Neuron (in vitro differentiated cells): ENCODE data around the gene SUMO4.

Experiments used
- H2AFZ ChIP-seq: one replicate; pipeline ENCODE4 v1.6.1; 2013; ENCODE audit warnings: low read depth, mild to moderate bottlenecking, inconsistent platforms, low read length, moderate library complexity
- H3K27me3 ChIP-seq: one replicate; pipeline ENCODE4 v1.6.1; 2013; ENCODE audit warnings: low read length; ENCODE audit not compliant: insufficient read depth
- H3K36me3 ChIP-seq: one replicate; pipeline ENCODE4 v1.6.1; 2013; ENCODE audit warnings: low read length; ENCODE audit not compliant: insufficient read depth
- H3K4me1 ChIP-seq: one replicate; pipeline ENCODE4 v1.6.1; 2013; ENCODE audit warnings: low read length; ENCODE audit not compliant: insufficient read depth
- H3K4me3 ChIP-seq: 2 replicates; pipeline ENCODE4 v1.5.1; 2013; ENCODE audit warnings: mild to moderate bottlenecking, low read length, moderate library complexity
- H3K9me3 ChIP-seq: one replicate; pipeline ENCODE4 v1.6.1; 2013; ENCODE audit warnings: low read length

Gene SUMO4

GRCh38 chr6:149428606-149429005, 28.5 kb downstream of the SUMO4 start:
- Histone ChIP-seq H3K4me1 (peaks cover 8% of the 10 kb centered on the region), H2AFZ (no peak overlapping the region), H3K9me3 (no peaks in the 10 kb centered on the region), H3K27me3 (no peaks in the 10 kb centered on the region), H3K36me3 (no peaks in the 10 kb centered on the region), H3K4me3 (no peak overlapping the region)

DNA sequence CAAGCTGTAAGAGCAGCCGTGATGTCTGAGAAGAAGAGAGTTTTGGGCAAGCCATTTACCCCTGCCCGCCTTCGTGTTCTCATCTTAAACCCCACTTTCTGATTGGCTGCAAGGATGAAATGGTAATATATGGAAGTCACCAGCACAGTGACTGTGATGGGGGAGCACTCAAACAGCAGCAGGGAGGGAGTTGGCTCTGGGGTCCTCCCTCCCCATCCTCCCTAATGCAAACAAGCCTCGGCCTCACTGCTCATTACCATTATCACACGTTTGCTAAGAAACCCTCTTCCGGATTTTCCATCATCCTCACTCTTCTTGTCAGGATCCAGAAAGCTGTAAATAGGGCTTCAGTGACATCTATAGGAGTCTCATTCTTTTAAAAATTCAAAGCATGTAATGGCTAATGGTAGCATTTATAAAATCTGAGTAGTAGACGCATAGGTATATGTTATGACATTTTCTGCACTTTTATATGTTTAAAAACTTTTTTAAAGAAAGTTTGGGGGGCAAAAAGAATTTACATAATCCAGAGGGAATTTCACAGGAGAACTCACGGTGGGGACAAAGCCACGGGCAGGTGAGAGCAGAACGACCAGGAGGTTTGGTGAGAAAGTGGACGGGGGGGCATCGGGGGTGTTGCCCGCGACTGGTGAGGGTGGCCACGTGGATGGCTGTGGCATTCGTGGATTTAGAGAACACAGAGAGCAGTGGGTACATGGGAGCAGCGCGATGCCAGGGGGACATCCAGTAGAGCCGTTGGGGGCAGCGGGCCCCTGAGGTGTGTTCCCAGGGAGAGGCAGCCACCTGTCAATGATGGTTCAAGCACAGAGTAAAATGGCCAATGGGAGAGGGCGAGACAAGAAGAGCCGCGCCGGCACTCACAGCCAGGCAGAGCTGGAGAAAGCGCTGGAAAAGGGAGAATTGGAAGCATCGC, 29.6 kb downstream of the SUMO4 start:
- H3K4me1 ChIP-seq, result peaks cover 2% of the 10 kb centered on the region
- H3K36me3 ChIP-seq, result no peaks in the 10 kb centered on the region
- H3K27me3 ChIP-seq, result no peaks in the 10 kb centered on the region
- no peaks in the 10 kb centered on the region for H3K9me3 ChIP-seq
- H2AFZ ChIP-seq, result no peak overlapping the region
- no peak overlapping the region for H3K4me3 ChIP-seq

DNA sequence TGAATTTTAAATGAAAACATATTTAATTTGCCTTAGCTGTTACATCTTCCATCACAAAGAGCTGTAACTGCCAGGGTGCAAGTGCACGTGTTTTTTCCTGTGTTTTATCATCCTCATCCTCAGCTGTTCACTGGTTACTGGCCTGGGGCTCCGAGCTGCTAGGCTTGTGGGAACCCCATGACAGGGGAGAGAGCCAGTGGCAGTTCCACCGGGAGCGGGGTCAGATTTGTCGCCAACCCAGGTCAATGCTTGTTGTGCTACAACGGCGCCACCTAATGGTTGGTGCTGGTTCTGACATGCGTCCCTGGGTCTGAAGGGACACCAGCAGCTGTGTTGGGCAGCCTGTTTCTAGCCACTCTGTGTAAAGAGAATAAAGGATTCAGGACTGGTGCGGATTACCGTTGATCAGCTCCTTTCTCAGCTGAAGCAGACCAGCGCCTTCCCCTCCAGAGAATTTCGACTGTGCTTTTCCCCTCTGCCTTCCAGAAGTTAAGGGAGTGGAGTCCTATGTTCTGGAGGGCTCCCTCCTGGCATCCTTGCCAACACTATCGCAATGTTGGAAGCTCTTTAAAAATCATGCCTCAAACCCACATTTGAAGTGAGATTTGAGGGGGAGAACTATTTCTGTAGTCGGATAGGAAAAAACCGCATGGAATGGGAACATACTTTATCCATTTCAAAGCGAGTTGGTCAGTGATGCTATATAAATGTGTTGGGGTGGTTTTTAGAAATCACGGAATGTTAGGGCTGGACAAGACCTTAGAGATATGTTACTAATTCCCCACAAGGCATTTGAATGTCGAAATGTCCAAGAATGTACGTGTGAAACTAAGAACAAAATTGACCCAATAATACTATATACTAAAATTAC, 32.1 kb downstream of the SUMO4 start:
- Histone ChIP-seq H3K27me3 (no peaks in the 10 kb centered on the region), H3K36me3 (no peaks in the 10 kb centered on the region), H3K4me1 (peaks cover 2% of the 10 kb centered on the region), H2AFZ (no peak overlapping the region), H3K4me3 (no peak overlapping the region), H3K9me3 (no peaks in the 10 kb centered on the region)

DNA sequence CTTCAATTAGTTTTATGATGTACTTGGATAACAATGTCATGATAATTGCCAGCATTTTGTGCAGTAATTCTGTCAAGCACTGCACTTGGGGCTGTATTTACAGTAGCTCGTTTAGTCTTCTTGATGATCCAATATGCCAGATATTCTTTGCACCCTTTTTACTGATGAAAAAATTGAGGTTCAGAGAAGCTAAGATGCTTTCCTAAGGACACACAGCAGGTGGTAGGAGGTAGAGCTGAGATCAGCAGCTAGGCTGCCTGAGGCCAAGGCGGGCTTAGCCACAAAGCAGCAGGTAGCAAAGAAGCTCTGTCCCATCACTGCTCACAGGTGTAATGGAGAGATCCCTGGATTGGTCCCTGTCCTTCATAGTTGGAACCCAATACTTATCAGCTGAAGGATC, 33.3 kb downstream of the SUMO4 start:
- H2AFZ ChIP-seq, result no peak overlapping the region
- H3K9me3 ChIP-seq, result no peaks in the 10 kb centered on the region
- H3K4me1 ChIP-seq, result peaks cover 2% of the 10 kb centered on the region
- H3K27me3 ChIP-seq, result no peaks in the 10 kb centered on the region
- H3K4me3 ChIP-seq, result no peak overlapping the region
- no peaks in the 10 kb centered on the region for H3K36me3 ChIP-seq

DNA sequence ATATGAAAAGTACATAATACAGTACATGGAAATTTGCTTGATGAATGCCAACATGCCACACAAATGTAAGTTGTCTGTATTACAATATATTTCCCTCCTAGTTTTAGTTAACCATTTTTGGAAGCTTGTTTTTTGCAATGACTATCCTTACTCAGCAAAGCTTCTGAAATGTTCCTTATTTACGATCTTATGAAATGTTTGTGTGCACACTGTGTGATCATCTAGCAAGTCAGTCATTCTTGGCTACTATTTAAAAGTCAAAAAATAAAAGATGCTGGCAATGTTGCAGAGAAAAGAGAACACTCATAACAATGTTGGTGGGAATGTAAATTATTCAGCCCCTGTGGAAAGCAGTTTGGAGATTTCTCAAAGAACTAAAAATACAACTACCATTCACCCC, 33.8 kb downstream of the SUMO4 start:
- H3K4me1 ChIP-seq, result peaks cover 2% of the 10 kb centered on the region
- H3K4me3 ChIP-seq, result no peak overlapping the region
- H2AFZ ChIP-seq, result no peak overlapping the region
- H3K36me3 ChIP-seq, result no peaks in the 10 kb centered on the region
- H3K9me3 ChIP-seq, result no peaks in the 10 kb centered on the region
- H3K27me3 ChIP-seq, result no peaks in the 10 kb centered on the region

- peaks cover 2% of the 10 kb centered on the region for H3K4me1 ChIP-seq
- no peak overlapping the region for H2AFZ ChIP-seq
These were observed 36.0 kb downstream of the SUMO4 start for GRCh38 chr6:149435919-149436586.

GRCh38 chr6:149436647-149437046, 36.6 kb downstream of the SUMO4 start:
- H3K4me1 ChIP-seq, result peaks cover 2% of the 10 kb centered on the region
- no peaks in the 10 kb centered on the region for H3K36me3 ChIP-seq
- no peak overlapping the region for H3K4me3 ChIP-seq
- H3K27me3 ChIP-seq, result no peaks in the 10 kb centered on the region
- no peaks in the 10 kb centered on the region for H3K9me3 ChIP-seq
- no peak overlapping the region for H2AFZ ChIP-seq

More at GRCh38 chr6:149435919-149436586, 36.0 kb downstream of the SUMO4 start:
- Histone ChIP-seq H3K4me3 (no peak overlapping the region), H3K9me3 (no peaks in the 10 kb centered on the region), H3K27me3 (no peaks in the 10 kb centered on the region), H3K36me3 (no peaks in the 10 kb centered on the region)

DNA sequence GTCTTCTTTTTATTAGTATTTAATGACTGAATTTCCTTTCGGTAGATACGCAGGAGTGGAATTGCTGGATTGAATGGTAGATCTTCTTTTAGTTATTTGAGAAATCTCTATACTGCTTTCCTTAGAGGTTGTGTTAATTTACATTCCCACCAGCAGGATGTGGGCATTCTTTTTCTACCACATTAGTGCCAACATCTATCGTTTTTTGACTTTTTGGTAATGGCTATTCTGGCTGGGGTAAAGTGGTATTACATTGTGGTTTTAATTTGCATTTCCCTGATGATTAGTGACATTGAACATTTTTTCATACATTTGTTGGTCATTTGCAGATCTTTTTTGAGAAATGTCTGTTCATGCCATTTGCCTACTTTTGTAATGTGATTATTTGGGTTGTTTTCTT, 37.1 kb downstream of the SUMO4 start:
- Histone ChIP-seq H3K27me3 (no peaks in the 10 kb centered on the region), H3K36me3 (no peaks in the 10 kb centered on the region), H3K4me1 (no peaks in the 10 kb centered on the region), H3K4me3 (no peak overlapping the region), H2AFZ (no peak overlapping the region), H3K9me3 (no peaks in the 10 kb centered on the region)

DNA sequence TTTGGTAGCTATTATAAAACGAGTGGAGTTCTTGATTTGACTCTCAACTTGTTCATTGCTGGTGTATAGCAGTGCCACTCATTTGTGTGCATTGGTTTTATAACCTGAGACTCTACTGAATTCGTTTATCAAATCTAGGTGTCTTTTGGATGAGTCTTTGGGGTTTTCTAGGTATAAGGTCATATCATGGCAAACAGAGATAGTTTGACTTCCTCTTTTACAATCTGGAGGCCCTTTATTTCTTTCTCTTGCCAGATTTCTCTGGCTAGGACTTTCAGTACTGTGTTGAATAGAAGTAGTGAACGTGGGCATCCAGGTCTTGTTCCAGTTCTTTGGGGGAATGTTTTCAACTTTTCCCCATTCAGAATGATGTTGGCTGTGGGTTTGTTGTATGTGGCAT, 38.8 kb downstream of the SUMO4 start:
- Histone ChIP-seq H2AFZ (no peak overlapping the region), H3K27me3 (no peaks in the 10 kb centered on the region), H3K36me3 (no peaks in the 10 kb centered on the region), H3K4me1 (no peaks in the 10 kb centered on the region), H3K9me3 (no peaks in the 10 kb centered on the region), H3K4me3 (no peak overlapping the region)

DNA sequence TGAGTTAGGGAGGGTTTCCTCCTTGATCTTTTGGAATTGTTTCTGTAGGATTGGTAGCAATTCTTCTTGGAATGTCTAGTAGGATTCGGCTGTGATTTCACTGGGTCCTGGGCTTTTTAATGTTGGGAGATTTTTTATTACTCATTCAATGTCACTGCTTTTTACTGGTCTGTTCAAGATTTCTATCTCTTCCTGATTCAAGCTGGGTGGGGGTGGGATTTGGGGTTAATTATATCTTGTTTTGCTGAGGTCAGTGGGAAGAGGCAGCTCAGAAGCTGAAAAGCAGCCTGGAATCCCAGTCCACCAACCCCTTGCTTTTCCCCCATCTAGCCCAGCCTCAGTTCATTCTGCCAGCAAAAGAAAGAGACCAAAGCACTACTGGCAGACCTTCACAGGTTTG, 39.6 kb downstream of the SUMO4 start:
- Histone ChIP-seq H3K9me3 (peaks cover 2% of the 10 kb centered on the region), H3K36me3 (no peaks in the 10 kb centered on the region), H2AFZ (no peak overlapping the region), H3K4me1 (no peaks in the 10 kb centered on the region), H3K27me3 (no peaks in the 10 kb centered on the region), H3K4me3 (no peak overlapping the region)

DNA sequence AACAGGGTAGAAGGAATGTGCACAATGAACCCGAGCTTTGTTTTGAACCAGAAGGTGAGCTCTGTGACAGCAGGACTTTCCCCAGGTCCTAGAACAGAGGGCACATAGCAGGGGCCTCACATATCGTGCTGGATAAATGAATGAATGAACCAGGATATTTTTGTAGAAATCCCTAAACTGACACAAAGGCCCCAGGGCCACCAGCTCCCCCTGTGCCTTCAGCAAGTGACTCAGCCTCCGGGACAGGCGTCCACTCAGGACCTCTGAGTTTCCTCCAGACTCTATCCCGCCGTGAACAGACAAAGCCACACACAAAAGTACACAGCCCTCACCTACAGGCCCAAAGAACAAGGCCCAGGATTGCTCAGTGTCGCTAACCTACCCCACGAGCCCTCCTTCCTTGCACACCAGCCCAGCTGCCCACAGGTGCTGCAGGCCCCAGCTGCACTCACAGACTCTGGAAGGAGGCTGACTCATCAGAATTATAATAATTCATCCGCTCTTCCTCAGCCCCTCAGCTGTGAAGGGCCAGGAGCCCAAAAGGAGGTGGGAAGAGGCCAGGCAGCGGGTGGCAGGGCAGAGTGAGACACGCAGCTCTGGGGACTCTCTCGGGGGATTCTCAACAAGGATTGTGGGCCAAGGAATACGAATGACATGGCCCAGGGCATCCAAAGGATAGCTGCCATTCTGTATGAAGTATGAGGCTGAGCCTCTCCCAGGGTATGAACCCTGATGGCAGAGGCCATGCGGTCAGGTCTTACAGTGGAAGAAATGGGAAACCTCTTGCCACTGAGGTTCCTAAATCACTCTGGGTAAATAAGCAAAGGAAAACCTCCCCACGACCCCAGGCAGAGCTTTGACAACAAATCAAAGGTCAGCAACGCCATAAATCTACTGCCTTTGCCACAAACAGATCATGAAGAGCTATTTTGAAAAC, 40.9 kb downstream of the SUMO4 start:
- Histone ChIP-seq H3K4me3 (no peak overlapping the region), H2AFZ (no peak overlapping the region)

GRCh38 chr6:149441740-149442139, 41.7 kb downstream of the SUMO4 start:
- Histone ChIP-seq H3K9me3 (peaks cover 3% of the 10 kb centered on the region), H2AFZ (no peak overlapping the region), H3K4me3 (no peak overlapping the region), H3K27me3 (no peaks in the 10 kb centered on the region), H3K36me3 (no peaks in the 10 kb centered on the region), H3K4me1 (no peaks in the 10 kb centered on the region)

More for the DNA sequence above, 40.9 kb downstream of the SUMO4 start:
- H3K36me3 ChIP-seq, result no peaks in the 10 kb centered on the region
- no peaks in the 10 kb centered on the region for H3K27me3 ChIP-seq
- H3K4me1 ChIP-seq, result no peaks in the 10 kb centered on the region
- peaks cover 3% of the 10 kb centered on the region for H3K9me3 ChIP-seq
